Osteoblast (primary cell): ENCODE data around the gene KLRC4. TPM values are rescaled to one million over a fixed set of nuclear protein-coding genes. Genes with fewer than 3 reads are reported as not detected.
"Not testable (repeated sequence)": the region's sequence is repeated elsewhere in the genome, so short reads cannot be mapped to it uniquely, and the experiment has no call there.

ENCODE experiments used
- DNase-seq: peaks from one replicate; pipeline ENCODE4 v3.0.0; 2011; ENCODE audit warnings: low spot score, mixed read lengths; ENCODE audit not compliant: insufficient read length; ENCODE audit errors: missing footprints
- H2AFZ ChIP-seq: 2 replicates; pipeline ENCODE4 v1.6.0; 2011; ENCODE audit warnings: mild to moderate bottlenecking, low read length
- H3K27ac ChIP-seq: 2 replicates; pipeline ENCODE4 v1.5.1; 2011; ENCODE audit warnings: mild to moderate bottlenecking, low read depth, low read length, moderate library complexity
- H3K27me3 ChIP-seq: 2 replicates; pipeline ENCODE4 v1.6.0; 2012; ENCODE audit warnings: mild to moderate bottlenecking, control low read depth, inconsistent platforms, low read length, moderate library complexity; ENCODE audit not compliant: insufficient read depth
- H3K36me3 ChIP-seq: 2 replicates; pipeline ENCODE4 v1.5.1; 2011; ENCODE audit warnings: mild to moderate bottlenecking, low read length, control low read depth, moderate library complexity; ENCODE audit not compliant: insufficient read depth
- H3K4me1 ChIP-seq: 2 replicates; pipeline ENCODE4 v1.5.1; 2011; ENCODE audit warnings: mild to moderate bottlenecking, low read length, control low read depth, moderate library complexity; ENCODE audit not compliant: insufficient read depth
- H3K4me2 ChIP-seq: 2 replicates; pipeline ENCODE4 v1.6.0; 2011; ENCODE audit warnings: mild to moderate bottlenecking, low read length; ENCODE audit not compliant: insufficient read depth
- H3K4me3 ChIP-seq: fragments of 200-600 bp; sonication (generic); 3 replicates; pipeline ENCODE4 v1.5.1; 2012; ENCODE audit warnings: mild to moderate bottlenecking, low read length, inconsistent platforms; ENCODE audit not compliant: insufficient read depth
- H3K79me2 ChIP-seq: 2 replicates; pipeline ENCODE4 v1.6.0; 2012; ENCODE audit warnings: mild to moderate bottlenecking, low read length, control low read depth, inconsistent platforms; ENCODE audit not compliant: insufficient read depth
- H3K9me3 ChIP-seq: 2 replicates; pipeline ENCODE4 v1.5.1; 2011; ENCODE audit warnings: low read depth, low read length, control low read depth
- H4K20me1 ChIP-seq: 2 replicates; pipeline ENCODE4 v1.6.0; 2012; ENCODE audit warnings: mild to moderate bottlenecking, low read length, control low read depth; ENCODE audit not compliant: insufficient read depth
- total RNA-seq: library from RNA; depleted of rRNA; stranded (reverse); fragments of >200 nt; gene quantifications from 2 replicates; pipeline ENCODE4 v1.2.3, GENCODE V29; 2012
- TF ChIP-seq, protein P1 (sequence below): IDR thresholded peaks from 2 replicates; pipeline ENCODE4 v1.5.1; 2011; ENCODE audit warnings: mild to moderate bottlenecking, low read depth, low read length, moderate library complexity; ENCODE audit errors: extremely low read depth

Gene KLRC4
- total RNA-seq, 1 donor = not detected

DNA sequence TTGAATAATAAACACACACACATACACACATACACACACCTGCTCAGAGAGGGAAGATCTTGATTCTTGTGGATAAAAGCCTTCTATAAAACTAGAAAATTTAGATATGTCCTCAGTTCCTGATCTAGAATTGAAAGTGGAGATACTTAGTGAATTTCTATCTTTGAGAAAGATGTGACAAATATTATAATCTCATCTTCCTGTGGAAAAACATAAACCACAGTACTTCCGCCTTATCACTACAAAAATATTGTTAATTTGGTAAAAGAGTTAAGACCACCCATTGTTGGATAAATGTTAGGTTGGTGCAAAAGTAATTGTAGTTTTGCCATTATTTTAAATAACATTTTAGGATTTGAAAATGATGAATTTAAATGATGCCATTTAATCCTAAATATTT, 19.7 kb downstream of the KLRC4 start, which contains the start of gene KLRK1:
KLRK1 (minus strand) TSS at position 138 of the 400 bp plus-strand sequence. CDS start 1,231 bp downstream, outside the sequence.
- no peak within 1 kb of the TSS for H3K4me2 ChIP-seq
- peaks cover 20% of the 10 kb centered on the region for H3K4me1 ChIP-seq
- H4K20me1 ChIP-seq = no peaks in the 10 kb centered on the region
- no peak within 1 kb of the TSS for H2AFZ ChIP-seq
- no peaks in the 10 kb centered on the region for H3K9me3 ChIP-seq
- H3K36me3 ChIP-seq = no peaks in the 10 kb centered on the region
- H3K27me3 ChIP-seq = no peaks in the 10 kb centered on the region
- no peak within 1 kb of the TSS for H3K4me3 ChIP-seq
- H3K27ac ChIP-seq = no peak within 1 kb of the TSS
- no peaks in the 10 kb centered on the region for H3K79me2 ChIP-seq
- TF ChIP-seq, protein P1, sequence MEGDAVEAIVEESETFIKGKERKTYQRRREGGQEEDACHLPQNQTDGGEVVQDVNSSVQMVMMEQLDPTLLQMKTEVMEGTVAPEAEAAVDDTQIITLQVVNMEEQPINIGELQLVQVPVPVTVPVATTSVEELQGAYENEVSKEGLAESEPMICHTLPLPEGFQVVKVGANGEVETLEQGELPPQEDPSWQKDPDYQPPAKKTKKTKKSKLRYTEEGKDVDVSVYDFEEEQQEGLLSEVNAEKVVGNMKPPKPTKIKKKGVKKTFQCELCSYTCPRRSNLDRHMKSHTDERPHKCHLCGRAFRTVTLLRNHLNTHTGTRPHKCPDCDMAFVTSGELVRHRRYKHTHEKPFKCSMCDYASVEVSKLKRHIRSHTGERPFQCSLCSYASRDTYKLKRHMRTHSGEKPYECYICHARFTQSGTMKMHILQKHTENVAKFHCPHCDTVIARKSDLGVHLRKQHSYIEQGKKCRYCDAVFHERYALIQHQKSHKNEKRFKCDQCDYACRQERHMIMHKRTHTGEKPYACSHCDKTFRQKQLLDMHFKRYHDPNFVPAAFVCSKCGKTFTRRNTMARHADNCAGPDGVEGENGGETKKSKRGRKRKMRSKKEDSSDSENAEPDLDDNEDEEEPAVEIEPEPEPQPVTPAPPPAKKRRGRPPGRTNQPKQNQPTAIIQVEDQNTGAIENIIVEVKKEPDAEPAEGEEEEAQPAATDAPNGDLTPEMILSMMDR = no peak
- no peak for DNase-seq

DNA sequence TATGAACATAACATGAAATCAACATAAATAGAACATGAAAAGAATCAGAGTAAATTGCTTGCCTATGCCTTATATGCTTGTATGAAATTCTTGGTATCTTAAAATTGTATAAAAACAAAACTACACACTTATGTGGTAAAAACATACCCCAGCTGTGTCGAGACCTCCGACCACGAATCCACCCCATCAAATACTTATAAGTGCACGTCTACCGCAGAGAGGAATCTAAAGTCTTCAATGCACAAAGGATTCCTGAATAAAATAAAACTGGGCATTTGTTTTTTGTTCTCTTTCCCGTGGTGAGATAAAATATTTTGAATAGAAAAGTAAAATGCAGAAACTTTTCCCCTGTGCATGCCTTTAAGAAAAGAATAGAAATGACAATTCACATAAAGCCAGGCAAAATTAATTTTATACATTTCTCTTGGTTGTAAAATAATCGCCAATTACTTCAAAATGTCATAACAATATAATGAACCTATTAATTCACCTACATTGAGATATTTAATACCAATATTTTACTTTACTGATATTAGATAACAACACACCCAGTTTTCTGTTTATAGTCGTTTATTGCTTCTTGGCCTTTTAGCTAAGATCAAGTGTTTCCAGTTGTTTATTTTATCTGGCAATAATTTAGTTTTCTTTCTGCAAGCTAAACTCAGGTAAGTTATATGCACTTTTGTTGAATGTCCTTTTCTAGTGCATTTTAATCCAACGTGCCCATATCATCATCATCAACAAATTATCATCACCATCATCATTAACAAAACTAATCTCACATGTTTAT, 20.7 kb downstream of the KLRC4 start:
- TF ChIP-seq, protein P1 = no peak
- Histone ChIP-seq H3K9me3 (no peaks in the 10 kb centered on the region), H3K4me1 (peaks cover 21% of the 10 kb centered on the region), H3K79me2 (no peaks in the 10 kb centered on the region), H3K27me3 (no peaks in the 10 kb centered on the region), H2AFZ (no peak overlapping the region), H3K4me3 (no peak overlapping the region), H3K4me2 (no peak overlapping the region), H3K27ac (no peak overlapping the region), H3K36me3 (no peaks in the 10 kb centered on the region), H4K20me1 (no peaks in the 10 kb centered on the region)
- no peak for DNase-seq

DNA sequence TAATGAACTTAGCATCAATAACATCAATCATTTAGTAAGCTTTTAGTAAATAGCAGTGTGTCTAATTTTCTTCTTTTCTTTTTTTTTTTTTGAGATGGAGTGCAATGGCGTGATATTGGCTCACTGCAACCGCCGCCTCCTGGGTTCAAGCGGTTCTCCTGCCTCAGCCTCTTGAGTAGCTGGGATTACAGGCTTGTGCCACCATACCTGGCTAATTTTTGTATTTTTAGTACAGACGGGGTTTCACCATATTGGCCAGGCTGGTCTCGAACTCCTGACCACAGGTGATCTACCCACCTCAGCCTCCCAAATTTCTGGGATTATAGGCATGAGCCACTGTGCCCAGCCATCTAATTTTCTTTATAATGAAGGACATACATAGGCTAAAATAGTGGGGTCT, 22.1 kb downstream of the KLRC4 start:
- peaks cover 16% of the 10 kb centered on the region for H3K4me1 ChIP-seq
- H4K20me1 ChIP-seq, H3K36me3 ChIP-seq, H2AFZ ChIP-seq, H3K4me3 ChIP-seq, H3K79me2 ChIP-seq, H3K27ac ChIP-seq, H3K27me3 ChIP-seq, DNase-seq, H3K4me2 ChIP-seq, H3K9me3 ChIP-seq: not testable (repeated sequence)

DNA sequence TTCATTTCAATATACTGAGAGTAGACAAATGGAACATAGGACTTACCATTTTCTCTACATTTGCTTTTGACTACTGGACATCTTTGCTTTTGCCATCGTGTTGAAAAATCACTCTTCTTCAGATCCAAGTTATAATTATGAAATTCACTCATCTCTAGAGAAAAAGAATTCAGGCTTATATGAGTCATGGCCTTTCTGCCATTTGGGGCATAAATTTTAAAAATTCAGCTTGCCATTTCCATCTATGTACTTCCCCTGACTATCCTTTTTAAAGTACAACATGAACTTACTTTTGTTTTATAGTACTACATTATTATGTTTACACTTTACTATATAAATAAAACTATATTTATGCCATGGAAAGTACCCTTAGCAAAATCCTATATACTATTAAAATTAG, 22.7 kb downstream of the KLRC4 start:
- no peaks in the 10 kb centered on the region for H3K79me2 ChIP-seq
- no peak overlapping the region for H2AFZ ChIP-seq
- no peaks in the 10 kb centered on the region for H3K9me3 ChIP-seq
- H3K4me3 ChIP-seq = no peak overlapping the region
- H3K27ac ChIP-seq = no peak overlapping the region
- no peaks in the 10 kb centered on the region for H4K20me1 ChIP-seq
- H3K4me1 ChIP-seq = peaks cover 11% of the 10 kb centered on the region
- H3K36me3 ChIP-seq = no peaks in the 10 kb centered on the region
- TF ChIP-seq, protein P1 = no peak
- H3K4me2 ChIP-seq = no peak overlapping the region
- H3K27me3 ChIP-seq = no peaks in the 10 kb centered on the region
- no peak for DNase-seq
